HG02973 (cell line): ENCODE results near the gene GABRG2.

Source experiments
- ATAC-seq: cut with Tn5 transposase; IDR thresholded peaks from one replicate; pipeline ENCODE4 v1.9.1; 2021; ENCODE audit warnings: moderate library complexity; ENCODE audit not compliant: unreplicated experiment

GABRG2 gene

GRCh38 chr5:162189719-162190118 is 122.1 kb downstream of the GABRG2 start:
- no peak for ATAC-seq

GRCh38 chr5:162193012-162193411 is 125.4 kb downstream of the GABRG2 start:
- no peak for ATAC-seq

GRCh38 chr5:162196351-162196750 is 128.8 kb downstream of the GABRG2 start:
- ATAC-seq = no peak

- no peak for ATAC-seq
Observed at GRCh38 chr5:162202285-162202880, 134.8 kb downstream of the GABRG2 start.
